Measurements from ENCODE around the gene CHMP6.

- TF ChIP-seq EZH2 (IDR thresholded peaks at IDR 0.05; ENCODE audit: borderline replicate concordance, insufficient read depth, low read length, poor library complexity, severe bottlenecking) = no peak
- TF ChIP-seq CTCF (IDR thresholded peaks at IDR 0.05; ENCODE audit: poor library complexity, severe bottlenecking) = no peak
- no peak for TF ChIP-seq POLR2AphosphoS5 (IDR thresholded peaks at IDR 0.05)
- no peak for TF ChIP-seq EP300 (conservative IDR thresholded peaks at IDR 0.05; ENCODE audit: poor library complexity, severe bottlenecking)
- no peak for TF ChIP-seq REST (IDR thresholded peaks at IDR 0.05; ENCODE audit: borderline replicate concordance)
- no peak for TF ChIP-seq MXI1 (conservative IDR thresholded peaks at IDR 0.05; ENCODE audit: poor library complexity, severe bottlenecking)
- no peak for TF ChIP-seq SMC3 (conservative IDR thresholded peaks at IDR 0.05; ENCODE audit: poor library complexity)
Measured at GRCh38 chr17:80955078-80955477, 36.6 kb upstream of the CHMP6 start.

All from neural cell (in vitro differentiated cells).